ENCODE measurements around the gene MFSD11. TPM values are rescaled to one million over a fixed set of nuclear protein-coding genes. Genes with fewer than 3 reads are reported as not detected.
"Not testable (repeated sequence)": the region's sequence is repeated elsewhere in the genome, so short reads cannot be mapped to it uniquely, and the experiment has no call there.

Gene MFSD11
- total RNA-seq, 1 experiment from 2014 or later: 16.6 TPM

DNA sequence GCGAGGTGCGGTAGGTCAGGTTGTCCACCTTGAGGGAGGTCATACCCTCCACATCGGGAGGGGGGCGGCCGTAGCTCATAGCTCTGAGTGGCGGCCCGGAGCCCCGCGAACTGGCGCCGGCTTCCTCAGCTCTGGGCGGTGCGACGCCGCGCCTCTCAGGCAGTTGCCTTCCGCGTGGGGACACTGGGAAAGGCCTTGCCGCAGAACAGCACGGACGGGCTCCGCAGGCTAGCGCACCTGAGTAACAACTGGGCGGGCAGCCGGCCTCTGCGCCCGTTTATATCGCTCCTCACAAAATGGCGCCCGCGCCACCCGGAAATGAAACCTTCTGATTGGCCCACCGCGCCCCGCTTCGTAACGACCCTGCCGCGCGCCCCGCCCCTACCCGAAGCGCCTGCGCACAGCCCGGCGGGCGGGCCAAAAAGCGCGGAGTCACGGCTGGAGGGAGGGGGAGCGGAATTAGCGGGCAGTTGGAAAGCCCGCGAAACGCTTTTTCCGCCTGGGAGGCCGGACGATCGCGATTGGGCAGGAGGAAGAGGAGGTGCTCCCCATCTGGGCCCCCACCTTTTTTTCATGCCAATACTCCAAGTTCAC, 740 bp upstream of the MFSD11 start, which contains the start of gene SRSF2:
Gene SRSF2 (minus strand): TSS at position 250 of the 594 bp plus-strand sequence. CDS start 171 bp downstream, at position 79.
- Histone ChIP-seq H2AFZ (ENCODE audit: low read length) (peak within 1 kb of the TSS; percentile 74), H3K4me2 (ENCODE audit: low read length) (peak within 1 kb of the TSS; percentile 91), H3K9me3 (ENCODE audit: low read length) (no peaks in the 10 kb centered on the region), H3K9me2 (replicated peaks; ENCODE audit: low read length) (no peaks in the 10 kb centered on the region), H4K20me1 (ENCODE audit: low read length) (peaks cover 45% of the 10 kb centered on the region), H3K4me1 (ENCODE audit: insufficient read depth, low read length) (peaks cover 37% of the 10 kb centered on the region), H3F3A (ENCODE audit: low read length, unreplicated experiment) (peaks cover 24% of the 10 kb centered on the region), H3K27me3 (ENCODE audit: low read length) (no peaks in the 10 kb centered on the region), H3K36me3 (ENCODE audit: low read depth, low read length) (peaks cover 43% of the 10 kb centered on the region), H3K4me3 (ENCODE audit: low read length) (peak within 1 kb of the TSS; percentile 89), H3K79me2 (ENCODE audit: low read length) (peaks cover 80% of the 10 kb centered on the region), H3K27ac (ENCODE audit: low read length) (peak within 1 kb of the TSS; percentile 89), H3K9ac (ENCODE audit: low read length) (peak within 1 kb of the TSS; percentile 98)
- BruUV-seq (replicated peaks): no TSS peak
- intact Hi-C loops (cut with micrococcal nuclease): loop anchor here (10.0 kb wide), 1 partner anchor 548 kb away; no protein-coding TSS in a partner anchor
- CTCF ChIA-PET: interaction anchor here (0.6 kb wide), 1 partner anchor 1138 kb away, joined by 9 read pairs; no protein-coding TSS in a partner anchor
- ATAC-seq (peak; percentile 68), DNase-seq (peak; percentile 100)
- TF ChIP-seq, protein P1, sequence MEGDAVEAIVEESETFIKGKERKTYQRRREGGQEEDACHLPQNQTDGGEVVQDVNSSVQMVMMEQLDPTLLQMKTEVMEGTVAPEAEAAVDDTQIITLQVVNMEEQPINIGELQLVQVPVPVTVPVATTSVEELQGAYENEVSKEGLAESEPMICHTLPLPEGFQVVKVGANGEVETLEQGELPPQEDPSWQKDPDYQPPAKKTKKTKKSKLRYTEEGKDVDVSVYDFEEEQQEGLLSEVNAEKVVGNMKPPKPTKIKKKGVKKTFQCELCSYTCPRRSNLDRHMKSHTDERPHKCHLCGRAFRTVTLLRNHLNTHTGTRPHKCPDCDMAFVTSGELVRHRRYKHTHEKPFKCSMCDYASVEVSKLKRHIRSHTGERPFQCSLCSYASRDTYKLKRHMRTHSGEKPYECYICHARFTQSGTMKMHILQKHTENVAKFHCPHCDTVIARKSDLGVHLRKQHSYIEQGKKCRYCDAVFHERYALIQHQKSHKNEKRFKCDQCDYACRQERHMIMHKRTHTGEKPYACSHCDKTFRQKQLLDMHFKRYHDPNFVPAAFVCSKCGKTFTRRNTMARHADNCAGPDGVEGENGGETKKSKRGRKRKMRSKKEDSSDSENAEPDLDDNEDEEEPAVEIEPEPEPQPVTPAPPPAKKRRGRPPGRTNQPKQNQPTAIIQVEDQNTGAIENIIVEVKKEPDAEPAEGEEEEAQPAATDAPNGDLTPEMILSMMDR (conservative IDR thresholded peaks at IDR 0.05; ENCODE audit: low read depth, low read length): no peak
- TF ChIP-seq EZH2 (IDR thresholded peaks at IDR 0.05; ENCODE audit: low read length, unreplicated experiment) (no peak), EZH2phosphoT487 (IDR thresholded peaks at IDR 0.05; ENCODE audit: borderline replicate concordance, low read length) (no peak)
- POLR2A ChIA-PET (ENCODE audit: unreplicated experiment): interaction anchor here (0.5 kb wide), 1 partner anchor 14 kb away, joined by 3 read pairs; no protein-coding TSS in a partner anchor

DNA sequence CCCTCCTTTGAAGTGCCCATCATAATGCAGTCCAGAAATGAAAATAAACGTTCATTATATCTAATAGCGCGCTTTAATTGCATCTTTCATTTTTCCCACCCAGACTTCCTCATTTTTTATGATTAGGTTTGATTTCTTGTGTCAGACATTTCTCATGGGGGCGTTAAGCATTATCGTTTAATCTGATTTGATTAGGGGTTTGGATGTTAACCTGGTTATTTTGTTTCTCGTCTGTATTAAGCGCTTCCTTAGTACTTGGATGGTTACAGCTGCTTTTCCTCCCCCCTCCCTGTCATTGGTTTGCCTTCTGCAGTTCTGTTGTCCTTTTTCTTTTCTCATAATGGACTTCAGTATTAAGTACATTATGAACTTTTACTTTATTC, 540 bp downstream of the MFSD11 start:
- H3K36me3 ChIP-seq (ENCODE audit: low read depth, low read length): peaks cover 32% of the 10 kb centered on the region
- H3K27me3 ChIP-seq (ENCODE audit: low read length): no peaks in the 10 kb centered on the region
- peak overlapping the region; percentile 74 for H2AFZ ChIP-seq (ENCODE audit: low read length)
- H3K9ac ChIP-seq (ENCODE audit: low read length): peak overlapping the region; percentile 98
- peaks cover 33% of the 10 kb centered on the region for H4K20me1 ChIP-seq (ENCODE audit: low read length)
- TF ChIP-seq, protein P1 (conservative IDR thresholded peaks at IDR 0.05; ENCODE audit: low read depth, low read length): no peak
- no peak for TF ChIP-seq EZH2 (IDR thresholded peaks at IDR 0.05; ENCODE audit: low read length, unreplicated experiment)
- TF ChIP-seq EZH2phosphoT487 (IDR thresholded peaks at IDR 0.05; ENCODE audit: borderline replicate concordance, low read length): no peak
- intact Hi-C loops (cut with micrococcal nuclease): loop anchor here (1.0 to 10.0 kb wide), 2 partner anchors 58 to 546 kb away; no protein-coding TSS in a partner anchor
- CTCF ChIA-PET: interaction anchor here (0.6 kb wide), 1 partner anchor 129 kb away, joined by 4 read pairs; no protein-coding TSS in a partner anchor
- peak overlapping the region; percentile 91 for H3K4me2 ChIP-seq (ENCODE audit: low read length)
- BruUV-seq (replicated peaks): no TSS peak
- DNase-seq: peak; percentile 20
- peaks cover 32% of the 10 kb centered on the region for H3K4me1 ChIP-seq (ENCODE audit: insufficient read depth, low read length)
- H3K9me2 ChIP-seq (replicated peaks; ENCODE audit: low read length): no peaks in the 10 kb centered on the region
- peak overlapping the region; percentile 89 for H3K4me3 ChIP-seq (ENCODE audit: low read length)
- H3K79me2 ChIP-seq (ENCODE audit: low read length): peaks cover 68% of the 10 kb centered on the region
- peaks cover 19% of the 10 kb centered on the region for H3F3A ChIP-seq (ENCODE audit: low read length, unreplicated experiment)
- POLR2A ChIA-PET (ENCODE audit: unreplicated experiment): interaction anchor here (0.6 kb wide), 2 partner anchors 20 to 383 kb away, joined by 6 to 7 read pairs; no protein-coding TSS in a partner anchor
- no peaks in the 10 kb centered on the region for H3K9me3 ChIP-seq (ENCODE audit: low read length)
- no peak for ATAC-seq
- 0 out of 2 replicates have a peak overlapping the region, but pooled peaks have one; percentile 89 for H3K27ac ChIP-seq (ENCODE audit: low read length)

DNA sequence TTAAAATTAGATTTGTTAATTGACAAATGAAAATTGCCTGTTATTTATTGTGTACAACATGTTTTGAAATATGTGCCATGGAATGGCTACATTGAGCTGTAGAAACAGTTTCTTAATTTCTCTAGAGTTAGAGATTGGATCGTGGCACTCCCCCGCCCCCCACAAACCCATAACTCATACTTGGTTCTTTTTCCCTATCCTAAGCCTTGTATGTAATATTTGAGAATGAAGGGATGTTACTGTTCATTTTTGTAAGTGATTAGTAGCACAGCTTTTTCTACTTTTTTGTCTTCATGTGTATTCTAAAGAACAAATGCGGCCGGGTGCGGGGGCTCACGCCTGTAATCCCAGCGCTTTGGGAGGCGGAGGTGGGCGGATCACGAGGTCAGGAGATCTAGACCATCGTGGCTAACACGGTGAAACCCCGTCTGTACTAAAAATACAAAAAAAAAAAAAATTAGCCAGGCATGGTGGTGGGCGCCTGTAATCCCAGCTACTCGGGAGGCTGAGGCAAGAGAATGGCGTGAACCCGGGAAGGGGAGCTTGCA, 1.7 kb downstream of the MFSD11 start:
- CTCF ChIA-PET; BruUV-seq (replicated peaks); H3K27ac ChIP-seq (ENCODE audit: low read length); H3F3A ChIP-seq (ENCODE audit: low read length, unreplicated experiment); H3K27me3 ChIP-seq (ENCODE audit: low read length); POLR2A ChIA-PET (ENCODE audit: unreplicated experiment); H3K9me2 ChIP-seq (replicated peaks; ENCODE audit: low read length); DNase-seq; ATAC-seq; H2AFZ ChIP-seq (ENCODE audit: low read length); H3K9me3 ChIP-seq (ENCODE audit: low read length): not testable (repeated sequence)
- peaks cover 20% of the 10 kb centered on the region for H3K4me1 ChIP-seq (ENCODE audit: insufficient read depth, low read length)
- H3K4me2 ChIP-seq (ENCODE audit: low read length): peak overlapping the region; percentile 91
- H3K9ac ChIP-seq (ENCODE audit: low read length): peak overlapping the region; percentile 98; the same call in 1 of the 2 replicates
- peak overlapping the region; percentile 89 for H3K4me3 ChIP-seq (ENCODE audit: low read length)
- peaks cover 56% of the 10 kb centered on the region for H3K79me2 ChIP-seq (ENCODE audit: low read length)
- peaks cover 29% of the 10 kb centered on the region for H3K36me3 ChIP-seq (ENCODE audit: low read depth, low read length)
- intact Hi-C loops (cut with micrococcal nuclease): loop anchor here (10.0 kb wide), 1 partner anchor 545 kb away; no protein-coding TSS in a partner anchor
- peaks cover 22% of the 10 kb centered on the region for H4K20me1 ChIP-seq (ENCODE audit: low read length)
